ENCODE data around the gene RTF1.
A peak's percentile ranks its signal among the peaks of the same experiment; 100 is the strongest.
"Not testable (repeated sequence)": the region's sequence is repeated elsewhere in the genome, so short reads cannot be mapped to it uniquely, and the experiment has no call there.

RTF1 gene

GRCh38 chr15:41437448-41437847 is 20.6 kb downstream of the RTF1 start:
- DNase-seq (ENCODE audit: low read depth) = no peak

DNA sequence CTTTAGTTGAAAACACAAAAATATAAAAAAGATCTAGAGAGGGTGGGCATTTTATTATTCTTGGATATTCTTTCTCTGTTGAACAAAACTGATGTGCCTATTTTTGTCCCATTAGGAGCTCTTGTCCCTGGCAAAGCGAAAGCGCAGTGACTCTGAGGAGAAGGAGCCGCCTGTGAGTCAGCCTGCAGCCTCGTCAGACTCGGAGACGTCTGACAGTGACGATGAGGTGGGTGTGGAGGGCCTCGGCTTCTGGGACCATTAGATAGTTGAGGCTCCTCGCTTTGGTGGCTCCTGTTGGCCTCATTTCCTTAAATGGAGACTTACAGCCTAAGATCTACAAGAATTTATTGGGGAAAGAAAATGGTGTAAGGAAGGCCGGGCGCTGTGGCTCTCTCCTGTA is 21.3 kb downstream of the RTF1 start:
- no peak for DNase-seq (ENCODE audit: low read depth)

DNA sequence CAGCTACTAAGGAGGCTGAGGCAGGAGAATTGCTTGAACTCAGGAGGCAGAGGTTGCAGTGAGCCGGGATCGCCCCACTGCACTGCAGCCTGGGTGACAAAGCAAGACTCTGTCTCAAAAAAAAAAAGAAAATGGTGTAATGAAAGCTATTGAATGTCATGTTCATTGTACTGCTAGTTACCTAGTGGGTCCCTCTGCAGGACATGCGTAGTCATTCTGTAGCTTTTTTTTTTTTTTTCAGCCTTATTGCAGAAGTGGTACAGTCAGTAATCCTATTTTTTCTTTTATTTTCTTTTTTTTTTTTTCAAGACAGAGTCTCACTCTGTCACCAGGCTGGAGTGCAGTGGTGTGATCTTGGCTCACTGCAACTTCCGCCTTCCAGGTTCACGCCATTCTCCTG is 21.9 kb downstream of the RTF1 start:
- DNase-seq (ENCODE audit: low read depth) = not testable (repeated sequence)

- no peak for DNase-seq (ENCODE audit: low read depth)
Measured at GRCh38 chr15:41443275-41443674, 26.4 kb downstream of the RTF1 start.

- no peak for DNase-seq (ENCODE audit: low read depth)
Measured at GRCh38 chr15:41445399-41445798, 28.5 kb downstream of the RTF1 start.

- DNase-seq (ENCODE audit: low read depth) = no peak
Measured at GRCh38 chr15:41462084-41462795, 45.3 kb downstream of the RTF1 start.

GRCh38 chr15:41464889-41465580 is 48.1 kb downstream of the RTF1 start:
- DNase-seq (ENCODE audit: low read depth) = no peak

GRCh38 chr15:41465822-41466421 is 49.0 kb downstream of the RTF1 start:
- peak; percentile 23 for DNase-seq (ENCODE audit: low read depth)

- DNase-seq (ENCODE audit: low read depth) = no peak
Measured at GRCh38 chr15:41466711-41467110, 49.8 kb downstream of the RTF1 start.

GRCh38 chr15:41469644-41470043 is 52.7 kb downstream of the RTF1 start:
- not testable (repeated sequence) for DNase-seq (ENCODE audit: low read depth)

DNA sequence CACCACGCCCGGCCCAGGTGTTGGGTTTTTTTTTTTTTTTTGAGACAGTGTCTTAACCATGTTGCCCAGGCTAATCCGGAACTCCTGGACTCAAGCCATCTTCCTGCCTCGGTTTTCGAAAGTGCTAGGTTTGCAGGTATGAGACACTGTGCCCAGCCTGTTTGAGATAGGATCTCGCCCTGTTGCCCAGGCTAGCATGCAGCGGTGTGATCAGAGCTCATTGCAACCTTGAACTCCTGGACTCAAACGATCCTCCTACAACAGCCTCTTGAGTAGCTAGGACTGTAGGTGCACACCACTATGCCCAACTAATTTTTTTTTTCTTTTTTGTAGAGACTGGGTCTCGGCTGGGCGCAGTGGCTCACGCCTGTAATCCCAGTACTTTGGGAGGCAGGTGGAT is 56.5 kb downstream of the RTF1 start:
- no peak for DNase-seq (ENCODE audit: low read depth)

DNA sequence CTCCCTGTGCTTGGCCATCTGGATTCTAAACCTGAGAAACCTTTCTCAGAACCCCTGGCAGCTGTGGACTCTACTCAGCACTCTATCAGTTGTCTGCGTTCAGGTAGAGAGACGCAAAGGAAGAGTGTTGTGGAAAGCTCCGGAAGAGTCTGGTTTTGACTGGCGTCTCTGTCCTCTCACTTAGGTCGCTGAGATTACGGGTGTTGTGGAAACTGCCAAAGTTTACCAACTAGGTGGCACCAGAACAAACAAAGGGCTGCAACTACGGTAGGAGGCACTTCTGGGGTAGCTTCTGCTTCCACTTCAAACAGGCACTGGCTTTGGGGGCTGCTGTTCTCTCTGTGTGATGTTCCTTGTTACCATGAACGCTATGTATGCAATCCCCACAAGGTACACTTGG is 57.5 kb downstream of the RTF1 start:
- DNase-seq (ENCODE audit: low read depth) = no peak

DNA sequence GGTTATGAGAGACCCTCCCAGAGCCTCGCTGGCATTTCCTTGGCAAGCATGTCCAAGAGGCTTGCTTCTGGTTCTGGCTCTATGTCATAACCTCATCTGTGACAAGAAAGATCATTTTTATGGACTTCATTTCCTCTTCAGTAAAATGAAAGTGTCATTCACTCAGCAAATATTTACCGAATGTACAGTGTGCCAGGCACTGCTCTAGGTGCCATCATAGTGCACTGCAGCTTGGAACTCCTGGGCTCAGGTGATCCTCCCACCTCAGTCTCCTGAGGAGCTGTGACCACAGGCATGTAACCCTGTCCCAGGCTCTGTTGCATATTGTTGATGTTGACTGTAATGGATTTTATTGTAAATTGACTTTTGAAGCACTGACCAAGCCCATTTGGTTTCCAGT is 58.0 kb downstream of the RTF1 start:
- no peak for DNase-seq (ENCODE audit: low read depth)

DNA sequence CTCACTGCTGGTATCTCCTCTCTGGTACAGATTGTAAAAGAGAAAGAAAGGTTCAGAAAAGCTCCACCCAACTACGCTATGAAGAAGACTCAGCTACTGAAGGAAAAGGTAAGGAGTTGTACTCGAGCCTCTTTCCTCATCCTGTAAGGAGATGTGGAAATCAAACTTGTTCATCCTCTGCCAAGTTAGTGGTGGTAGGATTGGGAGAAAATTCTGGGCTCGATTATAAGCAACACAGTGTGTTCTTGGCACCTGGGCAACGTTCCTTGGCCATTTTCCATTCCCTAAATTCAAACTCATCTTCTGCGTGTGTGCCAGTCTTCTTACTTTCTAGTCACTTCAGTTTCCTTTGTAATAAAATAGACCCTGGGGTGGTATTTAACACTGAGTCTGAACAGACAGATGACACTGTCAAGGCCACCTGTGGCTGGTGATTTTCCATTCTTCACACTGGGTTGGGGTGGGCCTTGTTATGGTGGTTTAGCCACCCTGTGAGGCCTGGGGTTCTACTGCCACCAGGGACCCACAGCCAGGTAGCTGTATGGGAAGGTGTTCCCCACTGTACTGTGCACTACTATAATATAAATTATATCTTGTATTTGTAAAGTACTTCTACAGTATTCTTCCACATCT is 59.6 kb downstream of the RTF1 start:
- no peak for DNase-seq (ENCODE audit: low read depth)

- DNase-seq (ENCODE audit: low read depth) = no peak
Measured at GRCh38 chr15:41480396-41481140, 63.7 kb downstream of the RTF1 start.

- no peak for DNase-seq (ENCODE audit: low read depth)
Measured at GRCh38 chr15:41482110-41482877, 65.4 kb downstream of the RTF1 start.

DNA sequence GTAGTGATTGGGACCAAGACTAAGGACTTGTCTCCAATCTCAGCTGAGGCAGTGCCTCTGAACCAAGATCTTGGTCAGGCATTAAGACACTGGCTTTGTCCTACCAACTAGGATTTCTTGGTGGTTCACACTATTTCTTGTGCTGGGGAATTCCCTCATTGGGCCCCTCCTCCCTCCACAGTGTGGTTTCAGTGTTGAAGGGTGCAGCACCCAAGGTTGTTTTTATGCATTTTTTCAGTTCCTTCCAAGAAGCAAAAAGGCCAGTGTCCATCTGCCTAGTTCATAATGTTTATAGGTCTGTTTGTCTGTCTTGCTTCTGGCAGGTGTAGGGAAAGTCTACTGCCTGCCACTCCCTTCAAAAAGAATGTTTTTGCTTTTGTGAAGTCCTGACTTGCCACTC is 66.2 kb downstream of the RTF1 start:
- DNase-seq (ENCODE audit: low read depth) = no peak

DNA sequence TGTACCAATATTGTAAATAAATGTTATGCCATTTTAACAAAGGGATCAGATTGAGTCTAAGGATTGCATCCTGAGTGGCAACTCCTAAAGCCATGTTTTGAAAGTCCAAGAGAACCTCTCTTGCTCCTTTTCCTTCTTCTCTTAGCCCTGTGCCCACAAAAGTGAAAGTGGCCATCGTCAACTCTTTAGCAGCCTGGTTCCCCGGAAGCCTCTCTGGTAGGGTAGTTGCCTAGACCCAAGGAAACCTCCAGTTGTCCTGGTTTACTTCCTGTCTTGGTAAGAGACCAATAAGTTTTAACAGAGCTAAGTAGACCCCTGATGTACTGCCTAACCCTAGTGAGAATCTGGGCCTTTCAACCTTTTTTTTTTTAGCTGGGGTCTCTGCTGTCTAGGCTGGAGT is 66.6 kb downstream of the RTF1 start:
- DNase-seq (ENCODE audit: low read depth) = no peak

DNA sequence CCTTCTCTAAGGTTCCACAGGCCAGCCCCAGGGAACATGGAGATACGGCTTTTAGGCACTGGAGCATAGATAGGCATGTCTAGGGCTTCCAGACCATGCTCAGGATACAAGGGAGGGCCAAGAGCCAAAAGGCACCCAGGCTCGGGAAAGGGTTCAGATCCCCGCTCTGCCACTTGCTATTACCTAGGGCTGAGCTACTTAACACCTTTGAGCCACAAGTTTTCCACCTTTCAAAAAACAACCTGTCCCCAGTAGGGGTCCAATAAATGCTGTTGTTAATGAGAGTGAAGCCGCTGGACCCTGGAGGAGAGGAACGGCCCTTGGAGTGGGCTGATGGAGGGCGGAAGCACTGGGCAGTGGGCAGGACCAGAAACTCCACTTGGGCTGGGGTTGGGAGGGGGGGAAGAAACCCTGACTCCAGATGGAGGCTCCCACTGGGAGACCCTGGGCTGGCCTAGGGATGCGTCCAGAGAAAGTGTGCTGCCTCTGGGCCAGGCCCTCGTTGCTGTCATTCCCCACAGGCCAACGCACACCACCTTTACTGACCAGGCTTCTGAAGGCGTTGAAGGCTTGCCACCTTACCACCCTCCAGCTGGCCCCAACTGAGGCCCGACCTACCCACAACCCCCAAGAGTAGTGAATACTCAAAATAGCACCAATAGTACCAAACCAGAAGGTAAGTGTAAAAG is 68.2 kb downstream of the RTF1 start:
- no peak for DNase-seq (ENCODE audit: low read depth)

- DNase-seq (ENCODE audit: low read depth) = no peak
Measured at GRCh38 chr15:41486286-41486685, 69.4 kb downstream of the RTF1 start.

DNA sequence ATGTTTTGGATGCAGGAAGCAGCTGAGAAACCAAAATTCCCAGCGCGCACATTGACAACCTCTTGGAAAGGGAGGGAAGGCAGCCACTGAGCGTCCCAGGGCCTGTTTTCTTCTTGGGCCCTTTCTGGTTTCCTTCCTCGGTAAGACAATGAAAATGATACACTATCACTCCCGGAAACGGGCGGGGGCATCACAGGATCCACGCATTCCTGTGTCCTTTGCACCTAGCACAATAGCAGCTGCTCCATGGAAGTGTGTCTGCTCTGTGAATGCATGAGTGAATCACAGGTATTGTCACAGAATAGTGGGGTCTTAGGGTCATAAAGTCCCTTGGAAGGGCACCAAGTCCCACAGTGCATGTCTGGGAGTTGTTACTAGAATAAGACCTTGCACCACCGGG is 70.5 kb downstream of the RTF1 start:
- DNase-seq (ENCODE audit: low read depth) = no peak

Measured in stromal cell of bone marrow (primary cell).